Activated CD4-positive, alpha-beta T cell treated with anti-CD3 and anti-CD28 coated beads for 36 hours (primary cell): ENCODE results near the gene TPRA1. TPM values are rescaled to one million over a fixed set of nuclear protein-coding genes. Genes with fewer than 3 reads are reported as not detected.

Experiments used
- ATAC-seq: fragments of 200-7000 bp; cut with Tn5 transposase; one replicate; pipeline ENCODE4 v1.10.0; 2021; ENCODE audit warnings: mild to moderate bottlenecking, moderate library complexity
- CTCF ChIA-PET: fragments of 350-600 bp; sonication (Branson Sonifier 250); formaldehyde crosslinking; loops from one replicate; lab custom pipeline; 2021; ENCODE audit warnings: antibody characterized with exemption; lab: Charles Lee
- POLR2A ChIA-PET: fragments of 350-600 bp; sonication (Branson Sonifier 250); formaldehyde crosslinking; loops from one replicate; lab custom pipeline; 2021; ENCODE audit warnings: antibody characterized with exemption, inconsistent platforms; lab: Charles Lee
- DNase-seq: peaks from one replicate; pipeline ENCODE4 v3.0.0-alpha.2; 2020
- H3K27ac Mint-ChIP-seq: one replicate; pipeline ENCODE4 v1.8.0; 2021; ENCODE audit warnings: mixed read lengths
- H3K27me3 Mint-ChIP-seq: one replicate; pipeline ENCODE4 v1.8.0; 2021; ENCODE audit warnings: mixed read lengths
- H3K36me3 Mint-ChIP-seq: one replicate; pipeline ENCODE4 v1.8.0; 2021; ENCODE audit warnings: low read depth, mixed read lengths
- H3K4me1 Mint-ChIP-seq: one replicate; pipeline ENCODE4 v1.8.0; 2021; ENCODE audit warnings: mixed read lengths
- H3K4me3 Mint-ChIP-seq: one replicate; pipeline ENCODE4 v1.8.0; 2021; ENCODE audit warnings: mild to moderate bottlenecking, moderate library complexity, mixed read lengths
- H3K9me3 Mint-ChIP-seq: one replicate; pipeline ENCODE4 v1.8.0; 2021; ENCODE audit warnings: low read depth, mixed read lengths
- intact Hi-C, 2 experiments: fragments of 100-400 bp; cut with DNase I in 1 of 2; cut with micrococcal nuclease in 1 of 2; formaldehyde crosslinking; loops; one replicate each; pipeline versions ENCODE4 v1.14.2 to v1.15.1; 2022 to 2024; cut with DNase I, micrococcal nuclease
- microRNA-seq: library from miRNA; unstranded; fragments of <30 nt; microRNA quantifications from one replicate; pipeline ENCODE4 v1.2.0, GENCODE V29; 2021; ENCODE audit warnings: borderline replicate concordance
- total RNA-seq, 2 experiments: library from RNA; stranded (reverse); gene quantifications; one replicate each; pipeline ENCODE4 v1.2.3, GENCODE V29; 2021

TPRA1 gene
- total RNA-seq, 2 experiments from 2014 or later: 22.5 to 24.8 TPM

DNA sequence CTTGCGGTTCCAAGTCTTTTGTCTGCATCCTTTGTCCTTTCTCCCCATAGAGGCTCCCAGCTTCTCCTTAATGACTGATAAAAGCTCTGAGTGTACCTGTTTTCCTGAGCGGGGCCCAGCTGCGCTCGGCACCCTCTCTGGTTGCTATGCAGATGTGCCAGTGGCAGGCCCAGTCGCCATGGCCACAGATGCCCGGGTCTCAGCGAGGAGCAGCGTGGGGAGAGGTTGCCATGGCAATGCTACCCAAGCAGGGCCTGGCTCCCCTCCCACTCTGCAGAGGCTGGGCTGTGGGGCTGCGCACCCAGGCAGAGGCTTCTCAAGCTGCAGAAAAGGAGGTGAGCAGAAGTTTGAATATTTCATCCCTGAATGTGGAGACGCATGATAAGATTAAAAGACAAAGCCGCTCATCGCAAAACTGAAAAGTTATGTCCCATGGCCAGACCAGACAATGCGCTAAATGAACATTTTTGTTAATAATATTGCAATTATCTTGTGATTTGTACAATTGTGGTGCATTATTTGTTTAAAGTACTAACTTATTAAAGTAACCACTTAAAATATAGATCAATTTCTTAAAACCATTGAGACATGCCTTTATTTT, 66.1 kb downstream of the TPRA1 start:
- Mint-ChIP-seq H3K4me3 (no peak overlapping the region), H3K27ac (no peak overlapping the region), H3K36me3 (no peaks in the 10 kb centered on the region), H3K27me3 (peaks cover 20% of the 10 kb centered on the region), H3K9me3 (peaks cover 4% of the 10 kb centered on the region), H3K4me1 (no peaks in the 10 kb centered on the region)
- DNase-seq (no peak), ATAC-seq (no peak)
- intact Hi-C loops: no loop called here
- ChIA-PET CTCF (interaction anchor here (0.7 kb wide), 1 partner anchor 150 kb away, joined by 3 read pairs; no protein-coding TSS in a partner anchor), POLR2A (no interaction called here)

Small RNA genes within 50 kb of the gene (microRNA-seq; reads per million reads assigned to microRNA genes)
- gene MIR6825: not detected
- gene MIR7976: 3.9 reads per million, percentile 7 among the genes with 10 or more reads in this experiment

Other genes starting within 250 kb of the TPRA1 start
- gene MCM2, start 7.7 kb upstream of the TPRA1 start, total RNA-seq: 100 to 1,000 TPM; 235 to 247 TPM
- gene PODXL2, start 38.5 kb upstream of the TPRA1 start, total RNA-seq: 1 to 10 TPM; 1.9 TPM
- gene ABTB1, start 82.2 kb upstream of the TPRA1 start, total RNA-seq: 1 to 10 TPM; 8.3 to 9.6 TPM
- gene MGLL, start 231.8 kb upstream of the TPRA1 start, total RNA-seq: under 1 TPM; 0.49 to 0.50 TPM